ENCODE measurements around the gene WDR54. TPM values are rescaled to one million over a fixed set of nuclear protein-coding genes. Genes with fewer than 3 reads are reported as not detected.

Gene WDR54, protein sequence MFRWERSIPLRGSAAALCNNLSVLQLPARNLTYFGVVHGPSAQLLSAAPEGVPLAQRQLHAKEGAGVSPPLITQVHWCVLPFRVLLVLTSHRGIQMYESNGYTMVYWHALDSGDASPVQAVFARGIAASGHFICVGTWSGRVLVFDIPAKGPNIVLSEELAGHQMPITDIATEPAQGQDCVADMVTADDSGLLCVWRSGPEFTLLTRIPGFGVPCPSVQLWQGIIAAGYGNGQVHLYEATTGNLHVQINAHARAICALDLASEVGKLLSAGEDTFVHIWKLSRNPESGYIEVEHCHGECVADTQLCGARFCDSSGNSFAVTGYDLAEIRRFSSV
- polyA plus RNA-seq (ENCODE audit: insufficient read length in 3 of 3), result 10 to 100 TPM; 35.9 to 40.2 (median 36.5) TPM

DNA sequence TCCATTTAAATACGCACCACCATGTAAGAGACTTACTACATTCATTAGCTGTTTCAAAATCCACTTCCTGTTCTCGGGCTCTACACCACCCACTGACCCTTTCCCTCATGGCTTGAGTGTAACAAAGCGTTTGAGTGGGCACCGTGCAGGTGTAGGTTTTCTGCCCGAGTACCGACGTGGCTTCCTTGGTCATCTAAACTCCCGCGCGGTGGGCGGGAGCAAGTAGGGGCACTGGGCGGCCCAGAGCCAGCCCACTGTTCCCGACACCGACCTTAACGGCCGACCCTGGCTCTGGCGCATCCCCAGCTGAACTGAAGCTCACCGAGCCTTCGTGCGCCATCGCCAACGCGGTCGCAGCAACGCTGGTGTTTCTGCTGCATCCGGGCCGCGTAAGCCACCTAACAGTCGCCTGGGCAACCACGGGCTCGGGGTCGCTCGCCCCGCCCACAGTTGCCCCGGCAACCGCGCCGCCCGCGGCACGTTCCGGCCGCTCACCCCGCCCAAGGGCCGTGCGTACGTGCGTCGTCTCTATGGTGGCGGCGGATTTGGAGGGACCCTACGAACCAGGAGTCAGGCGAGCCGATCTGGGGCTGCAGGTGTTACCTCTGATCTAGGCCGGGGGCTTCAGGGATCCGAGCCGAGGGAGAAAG lies at the start of gene WDR54, which contains the start of gene C2orf81:
Gene WDR54, plus strand, starts transcription at position 510 of the 650 bp plus-strand sequence. CDS start 424 bp downstream, outside the sequence.
Gene C2orf81, minus strand, starts transcription at position 399 of the 650 bp plus-strand sequence. Its CDS starts 59 bp downstream, at position 340.
- DNase-seq (ENCODE audit: low read depth in 3 of 3, low spot score in 2 of 3), result no peak

DNA sequence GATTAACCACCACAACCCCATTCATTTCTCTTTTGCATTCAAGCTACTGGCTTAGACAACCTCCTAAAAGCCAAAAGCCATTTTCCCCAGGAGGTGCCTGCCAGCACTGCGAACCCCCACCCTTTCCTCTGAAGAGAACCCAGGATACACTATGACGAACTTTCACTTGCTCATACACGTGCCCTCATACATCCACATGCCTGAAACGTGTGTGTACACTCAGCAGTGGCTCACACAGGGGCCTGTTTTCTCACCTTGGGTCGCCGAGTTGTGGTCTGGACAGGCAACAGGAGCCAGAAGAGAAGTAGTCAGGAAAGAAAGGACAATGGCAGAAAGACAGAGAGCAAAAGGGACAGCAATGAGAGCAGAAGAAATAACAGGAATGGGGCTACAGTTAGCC lies 48.9 kb upstream of the WDR54 start:
- DNase-seq (ENCODE audit: low read depth in 3 of 3, low spot score in 2 of 3), result no peak

DNA sequence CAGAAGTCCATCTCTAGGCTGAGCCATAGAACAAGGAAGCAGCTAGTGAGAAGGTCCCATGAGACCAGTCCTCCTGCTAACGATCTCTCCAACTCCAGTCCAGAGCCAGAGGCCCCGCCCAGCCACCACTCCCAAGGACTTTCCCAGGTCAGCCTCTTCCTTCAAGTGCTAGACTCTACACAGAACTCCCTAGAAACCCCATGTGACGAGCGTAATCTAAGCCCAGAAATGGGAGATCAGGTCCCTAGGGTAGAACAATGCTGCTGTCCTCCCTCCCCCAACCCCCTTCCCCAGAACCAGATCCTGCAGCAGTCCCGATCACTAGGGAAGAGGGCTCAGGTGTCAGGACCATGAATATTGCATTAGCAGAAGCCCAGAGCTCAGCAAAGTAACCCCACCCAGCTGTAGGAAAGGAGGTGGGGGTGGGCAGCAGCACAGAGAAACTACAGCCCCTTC lies 48.3 kb upstream of the WDR54 start:
- no peak for DNase-seq (ENCODE audit: low read depth in 3 of 3, low spot score in 2 of 3)

- no peak for DNase-seq (ENCODE audit: low read depth in 3 of 3, low spot score in 2 of 3)
Measured at GRCh38 chr2:74373985-74374384, 47.5 kb upstream of the WDR54 start.

- peak in 2 of 3 donors; percentile 59 to 74 for DNase-seq (ENCODE audit: low read depth in 3 of 3, low spot score in 2 of 3)
Measured at GRCh38 chr2:74374509-74375205, 46.9 kb upstream of the WDR54 start.

DNA sequence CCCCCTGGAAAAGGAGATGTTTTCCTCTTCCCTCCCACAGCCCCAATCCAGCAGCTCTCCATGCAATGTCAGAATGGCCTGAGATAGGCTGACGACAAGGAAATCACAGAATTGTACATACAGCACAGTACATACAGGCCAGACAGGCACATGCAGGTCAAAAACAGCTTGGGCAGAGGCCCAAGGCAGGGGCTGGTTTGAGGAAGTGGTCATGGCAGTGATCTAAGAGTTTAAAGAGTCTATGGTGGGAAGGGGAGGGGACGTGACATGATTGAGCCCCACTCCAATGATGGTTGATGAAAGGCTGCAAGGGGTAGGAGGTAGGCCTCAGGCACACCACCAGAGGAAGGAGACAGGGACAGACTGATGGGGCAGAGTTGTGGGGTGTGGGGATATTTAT lies 45.7 kb upstream of the WDR54 start:
- no peak for DNase-seq (ENCODE audit: low read depth in 3 of 3, low spot score in 2 of 3)

- no peak for DNase-seq (ENCODE audit: low read depth in 3 of 3, low spot score in 2 of 3)
Measured at GRCh38 chr2:74378007-74378406, 43.5 kb upstream of the WDR54 start.

DNA sequence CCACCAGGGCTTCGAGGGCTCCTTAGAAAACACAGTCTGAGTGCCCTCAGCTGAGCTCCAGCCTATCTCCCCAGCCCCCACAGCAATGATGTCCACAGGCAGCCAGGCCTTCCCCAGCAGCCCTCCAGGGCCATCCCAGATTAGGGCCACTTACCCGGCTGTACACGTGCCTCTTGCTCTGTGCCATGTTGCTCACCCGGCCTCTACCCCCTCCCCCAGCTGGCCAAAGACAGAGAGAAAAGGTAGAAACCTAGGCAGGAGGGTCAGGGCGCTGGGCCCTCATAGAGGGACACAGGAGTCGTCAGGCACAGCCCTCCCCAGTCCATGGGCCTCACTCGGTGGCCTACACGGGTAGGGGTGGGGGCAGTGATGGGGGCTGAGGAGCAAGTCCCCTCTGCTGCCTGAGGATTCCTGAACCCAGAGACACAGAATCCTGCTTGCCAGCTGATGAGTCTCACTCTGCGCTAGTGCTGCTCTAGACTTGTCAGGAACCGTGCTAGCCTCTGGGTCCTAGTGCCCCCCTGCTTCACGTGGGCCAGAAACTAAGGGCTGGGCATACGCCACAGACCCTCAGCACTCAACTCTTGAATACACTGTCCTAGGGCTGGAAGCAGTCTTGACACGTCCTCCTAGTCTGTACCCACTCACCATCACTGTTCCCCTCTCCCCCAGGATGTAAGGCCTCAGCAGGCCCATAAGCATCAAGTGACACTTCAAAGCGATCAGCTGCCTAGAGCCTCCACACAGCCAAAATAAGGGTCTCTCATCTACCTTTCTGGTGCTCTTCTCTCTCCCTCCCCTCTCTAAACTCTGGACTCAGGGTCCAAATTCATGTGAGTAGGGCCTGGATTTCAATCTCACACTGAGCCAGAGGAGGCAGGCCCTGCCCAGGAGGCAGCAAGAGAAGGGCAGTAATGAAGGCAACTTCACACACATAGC lies 41.4 kb upstream of the WDR54 start, which contains the start of gene DCTN1:
Gene DCTN1, minus strand, starts transcription at position 461 of the 939 bp plus-strand sequence. Its CDS starts 274 bp downstream, at position 187.
- DNase-seq (ENCODE audit: low read depth in 3 of 3, low spot score in 2 of 3), result peak in 1 of 3 donors; percentile 44

DNA sequence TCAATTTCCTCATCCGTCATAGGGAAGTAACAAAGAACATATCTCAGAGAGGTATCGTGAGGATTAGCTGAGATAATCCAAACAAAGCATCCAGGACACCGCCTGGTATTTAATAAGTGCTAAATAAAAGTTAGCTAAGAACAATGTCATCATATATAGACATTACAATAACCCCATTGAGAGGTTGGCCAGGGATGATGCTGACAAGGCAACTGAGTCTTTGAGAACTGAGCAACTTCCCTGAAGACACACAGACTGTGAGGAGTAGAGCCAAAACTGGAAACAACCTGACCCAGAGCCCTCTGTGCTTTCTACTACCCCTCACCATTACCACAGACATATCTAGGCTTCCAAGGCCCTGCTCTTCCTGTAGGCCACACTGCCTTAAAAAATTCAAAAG lies 39.8 kb upstream of the WDR54 start:
- no peak for DNase-seq (ENCODE audit: low read depth in 3 of 3, low spot score in 2 of 3)

GRCh38 chr2:74383254-74383653 lies 38.3 kb upstream of the WDR54 start:
- DNase-seq (ENCODE audit: low read depth in 3 of 3, low spot score in 2 of 3), result no peak

DNA sequence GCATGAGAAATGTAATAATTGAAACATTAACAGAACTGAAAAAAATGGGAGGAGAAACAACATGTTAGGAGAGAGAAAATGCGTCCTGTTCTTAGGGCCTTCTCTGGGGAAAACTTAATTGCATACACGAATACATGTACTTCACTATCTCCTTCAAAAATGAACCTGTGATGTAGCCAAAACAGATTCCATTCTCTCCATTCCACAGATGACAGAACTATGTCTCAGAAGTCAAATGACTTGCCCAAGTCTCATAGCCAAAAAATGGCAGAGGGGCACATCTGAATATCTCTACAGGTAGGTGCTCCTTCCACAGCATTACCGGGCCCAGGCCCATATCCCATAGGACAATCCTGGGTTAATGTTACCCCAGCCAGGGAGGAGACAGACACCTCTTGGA lies 37.5 kb upstream of the WDR54 start:
- no peak for DNase-seq (ENCODE audit: low read depth in 3 of 3, low spot score in 2 of 3)

GRCh38 chr2:74385396-74385795 lies 36.1 kb upstream of the WDR54 start:
- DNase-seq (ENCODE audit: low read depth in 3 of 3, low spot score in 2 of 3), result no peak

GRCh38 chr2:74387346-74387745 lies 34.2 kb upstream of the WDR54 start:
- DNase-seq (ENCODE audit: low read depth in 3 of 3, low spot score in 2 of 3), result no peak

- DNase-seq (ENCODE audit: low read depth in 3 of 3, low spot score in 2 of 3), result no peak
Measured at GRCh38 chr2:74390606-74391005, 30.9 kb upstream of the WDR54 start.

- no peak for DNase-seq (ENCODE audit: low read depth in 3 of 3, low spot score in 2 of 3)
Measured at GRCh38 chr2:74391209-74391579, 30.3 kb upstream of the WDR54 start.

GRCh38 chr2:74391580-74392448 lies 29.7 kb upstream of the WDR54 start:
- DNase-seq (ENCODE audit: low read depth in 3 of 3, low spot score in 2 of 3), result peak; percentile 86 to 93 (median 90)

DNA sequence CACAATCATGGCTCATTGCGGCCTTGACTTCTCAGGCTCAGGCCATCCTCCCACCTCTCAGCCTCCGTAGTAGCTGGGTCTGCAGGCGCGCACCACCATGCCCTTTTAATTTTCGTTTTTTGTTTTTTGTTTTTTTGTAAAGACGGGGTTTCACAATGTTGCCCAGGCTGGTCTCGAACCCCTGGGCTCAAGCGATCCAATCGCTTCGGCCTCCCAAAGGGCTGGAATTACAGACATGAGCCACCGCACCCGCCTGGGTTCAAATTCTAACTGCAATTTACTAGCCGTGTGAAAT lies 29.1 kb upstream of the WDR54 start:
- DNase-seq (ENCODE audit: low read depth in 3 of 3, low spot score in 2 of 3), result no peak

GRCh38 chr2:74393525-74393924 lies 28.0 kb upstream of the WDR54 start:
- no peak for DNase-seq (ENCODE audit: low read depth in 3 of 3, low spot score in 2 of 3)

- DNase-seq (ENCODE audit: low read depth in 3 of 3, low spot score in 2 of 3), result no peak
Measured at GRCh38 chr2:74396149-74396548, 25.4 kb upstream of the WDR54 start.

Measured in right renal cortex interstitium (tissue), 3 donors.